NOMO-1 (cell line): ENCODE results near the gene RNU4-1.

Experiments
- DNase-seq, 2 experiments: peaks; one replicate each; lab custom pipeline; 2025; ENCODE audit not compliant: unreplicated experiment in 2 of 2; lab: John Stamatoyannopoulos, UW

Gene RNU4-1

DNA sequence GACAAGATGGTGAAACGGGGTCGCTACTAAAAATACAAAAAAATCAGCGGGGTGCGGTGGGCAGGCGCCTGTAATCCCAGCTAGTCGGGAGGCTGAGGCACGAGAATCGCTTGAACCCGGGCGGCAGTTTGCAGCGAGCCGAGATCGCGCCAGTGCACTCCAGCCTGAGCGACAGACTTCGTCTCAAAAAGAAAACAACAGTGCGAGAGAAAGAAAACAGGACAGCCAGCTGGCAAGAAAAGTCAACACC lies 701 bp downstream of the RNU4-1 start:
- DNase-seq = no peak

DNA sequence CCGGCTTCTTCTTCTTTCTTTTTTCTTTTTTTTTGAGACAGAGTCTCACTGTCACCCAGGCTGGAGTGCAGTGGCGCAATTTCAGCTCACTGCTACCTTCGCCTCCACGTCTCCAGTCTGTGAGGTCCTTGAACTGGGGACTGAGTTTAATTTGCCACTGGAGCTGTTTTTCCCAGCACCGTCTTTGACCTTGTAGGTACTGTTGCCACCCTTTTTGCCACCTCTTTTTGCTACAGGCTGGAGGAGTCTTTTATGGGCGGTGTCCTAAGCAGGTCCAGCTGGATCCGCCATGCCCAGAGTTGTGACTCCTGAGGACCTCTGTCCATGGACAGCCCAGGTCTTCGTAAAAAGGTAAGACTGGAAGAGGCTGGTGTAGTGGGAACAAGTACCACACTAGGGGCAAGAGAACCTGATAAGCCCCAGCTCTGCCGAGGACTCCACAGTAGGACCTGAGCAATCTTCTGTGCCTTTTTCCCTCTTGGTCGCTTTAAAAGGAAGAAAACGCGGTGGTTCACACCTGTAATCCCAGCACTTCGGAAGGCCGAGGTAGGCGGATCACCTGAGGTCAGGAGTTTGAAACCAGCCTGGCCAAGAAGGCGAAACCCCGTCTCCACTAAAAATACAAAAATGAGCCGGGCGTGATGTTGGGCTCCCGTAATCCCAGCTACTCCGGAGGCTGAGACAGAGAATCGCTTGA lies 2.3 kb downstream of the RNU4-1 start:
- DNase-seq = peak; percentile 12 to 44

DNA sequence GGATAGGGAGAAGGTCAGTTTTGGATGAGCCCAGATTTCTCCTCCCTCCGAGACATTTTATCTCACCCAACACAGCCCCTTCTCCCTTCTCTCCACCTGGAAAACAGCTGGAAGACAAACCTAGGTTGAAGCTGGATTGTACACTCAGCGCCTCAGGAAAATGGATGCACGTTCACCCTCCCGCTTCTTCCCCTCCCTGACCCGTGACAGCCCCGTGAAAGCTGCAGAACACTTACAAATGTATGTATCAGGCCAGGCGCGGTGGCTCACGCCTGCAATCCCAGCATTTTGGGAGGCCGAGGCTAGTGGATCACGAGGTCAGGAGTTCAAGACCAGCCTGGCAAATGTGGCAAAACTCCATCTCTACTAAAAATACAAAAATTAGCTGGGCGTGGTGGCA lies 5.5 kb downstream of the RNU4-1 start:
- DNase-seq = no peak

DNA sequence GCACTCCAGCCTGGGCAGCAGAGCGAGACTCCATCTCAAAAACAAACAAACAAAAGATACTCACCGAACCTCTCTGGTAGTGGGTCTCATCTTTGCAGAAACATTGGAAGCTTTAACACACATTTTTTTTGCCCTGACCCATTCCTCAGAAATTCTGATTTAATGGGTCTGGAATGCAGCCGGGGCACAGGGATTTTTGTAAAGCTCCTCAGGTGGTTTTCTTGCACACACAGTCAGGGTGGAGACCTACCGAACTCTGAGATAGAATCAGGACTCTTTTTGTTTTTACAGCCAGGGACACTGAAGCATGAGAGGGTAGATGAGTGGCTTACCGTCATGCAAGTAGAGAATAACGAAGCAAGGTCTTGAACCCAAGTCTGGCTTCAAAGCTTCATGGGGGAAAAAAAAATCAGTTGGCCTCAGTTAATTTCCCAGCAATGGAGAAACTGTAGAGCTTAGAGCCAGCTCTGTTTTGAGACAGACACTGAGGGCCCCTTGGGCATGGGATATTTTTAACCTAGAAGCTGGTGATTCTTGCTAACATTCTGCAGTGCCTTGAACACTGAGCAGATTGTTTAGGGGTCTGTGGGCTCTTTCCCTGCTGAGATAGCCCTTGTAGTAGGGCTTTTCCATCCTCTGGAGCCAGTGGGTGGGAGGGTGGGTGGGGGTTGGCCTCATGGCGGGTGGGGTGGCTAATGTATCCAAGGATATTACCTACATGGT lies 6.1 kb downstream of the RNU4-1 start:
- no peak for DNase-seq

DNA sequence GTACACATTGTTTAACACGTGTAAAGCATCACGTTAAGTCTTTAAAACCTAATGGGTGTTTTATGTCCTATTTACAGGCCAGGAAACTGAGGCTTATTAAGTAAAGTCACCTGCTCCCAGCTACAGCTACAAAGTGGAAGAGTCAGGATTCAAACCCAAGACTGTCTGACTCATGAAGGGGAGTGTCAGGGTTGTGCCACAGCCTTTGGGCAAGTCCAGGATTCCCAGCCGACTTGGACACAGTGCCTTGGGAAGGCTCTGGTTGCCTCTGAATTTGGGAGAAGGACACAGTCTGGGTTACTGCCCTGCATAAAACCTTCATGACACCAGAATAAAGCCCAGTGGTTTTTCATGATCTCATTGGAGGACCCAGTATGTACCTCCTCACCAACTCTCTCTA lies 8.7 kb downstream of the RNU4-1 start:
- DNase-seq = no peak

DNA sequence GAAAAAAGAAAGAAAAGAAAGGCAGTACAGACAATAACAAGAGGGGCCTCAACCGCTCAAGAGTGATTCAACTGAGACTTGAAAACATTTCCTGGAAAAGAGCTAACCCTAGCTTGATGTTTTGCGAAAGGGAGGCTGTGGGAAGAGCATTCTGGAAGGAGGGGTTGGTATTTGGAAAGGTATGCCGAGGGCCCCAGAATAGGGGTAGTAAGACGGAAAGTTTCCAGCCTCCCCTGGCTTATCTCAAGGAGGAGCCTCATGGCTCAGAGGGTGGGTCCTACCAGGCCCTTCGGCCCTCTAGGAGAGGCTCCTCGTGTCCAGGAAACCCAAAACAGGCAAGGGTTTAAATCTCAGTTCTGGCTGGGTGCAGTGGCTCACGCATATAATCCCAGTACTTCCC lies 9.7 kb downstream of the RNU4-1 start:
- DNase-seq = no peak

DNA sequence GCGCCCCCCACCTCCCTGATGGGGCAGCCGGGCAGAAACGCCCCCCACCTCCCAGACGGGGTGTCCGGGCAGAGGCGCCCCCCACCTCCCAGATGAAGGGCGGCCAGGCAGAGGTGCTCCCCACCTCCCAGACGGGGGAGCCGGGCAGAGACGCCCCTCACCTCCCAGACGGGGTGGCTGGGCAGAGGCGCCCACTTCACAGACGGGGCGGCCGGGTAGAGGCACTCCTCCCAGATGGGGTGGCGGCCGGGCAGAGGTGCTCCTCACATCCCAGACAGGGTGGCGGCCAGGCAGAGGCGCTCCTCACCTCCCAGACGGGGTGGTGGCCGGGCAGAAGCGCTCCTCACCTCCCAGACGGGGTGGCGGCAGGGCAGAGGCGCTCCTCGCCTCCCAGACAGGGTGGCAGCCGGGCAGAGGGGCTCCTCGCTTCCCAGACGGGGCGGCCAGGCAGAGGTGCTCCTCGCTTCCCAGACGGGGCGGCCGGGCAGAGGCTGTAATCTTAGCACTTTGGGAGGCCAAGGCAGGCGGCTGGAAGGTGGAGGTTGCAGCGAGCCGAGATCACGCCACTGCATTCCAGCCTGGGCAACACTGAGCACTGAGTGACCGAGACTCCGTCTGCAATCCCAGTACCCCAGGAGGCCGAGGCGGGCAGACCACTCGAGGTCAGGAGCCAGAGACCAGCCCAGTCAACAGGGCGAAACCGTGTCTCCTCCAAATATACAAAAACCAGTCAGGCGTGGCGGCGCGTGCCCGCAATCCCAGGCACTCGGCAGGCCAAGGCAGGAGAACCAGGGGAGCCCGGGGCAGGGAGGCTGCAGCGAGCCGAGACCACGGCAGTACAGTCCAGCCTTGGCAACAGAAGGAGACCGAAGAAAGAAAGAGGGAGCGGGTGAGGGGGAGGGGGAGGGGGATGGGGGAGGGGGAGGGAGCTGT lies 14.6 kb downstream of the RNU4-1 start:
- no peak for DNase-seq

DNA sequence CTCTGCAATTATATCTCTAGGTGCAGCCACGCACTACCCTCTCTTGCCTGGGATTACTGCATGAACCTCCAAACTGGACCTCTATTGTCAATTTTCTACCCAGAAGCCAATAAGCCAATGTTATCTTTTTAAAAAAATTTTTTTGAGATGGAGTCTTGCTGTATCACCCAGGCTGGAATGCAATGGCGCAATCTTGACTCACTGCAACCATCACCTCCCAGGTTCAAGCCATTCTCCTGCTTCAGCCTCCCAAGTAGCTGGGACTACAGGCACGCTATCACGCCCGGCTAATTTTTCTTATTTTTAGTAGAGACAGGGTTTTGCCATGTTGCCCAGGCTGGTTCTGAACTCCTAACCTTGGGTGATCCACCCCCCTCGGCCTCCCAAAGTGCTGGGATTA lies 16.3 kb downstream of the RNU4-1 start:
- DNase-seq = no peak

DNA sequence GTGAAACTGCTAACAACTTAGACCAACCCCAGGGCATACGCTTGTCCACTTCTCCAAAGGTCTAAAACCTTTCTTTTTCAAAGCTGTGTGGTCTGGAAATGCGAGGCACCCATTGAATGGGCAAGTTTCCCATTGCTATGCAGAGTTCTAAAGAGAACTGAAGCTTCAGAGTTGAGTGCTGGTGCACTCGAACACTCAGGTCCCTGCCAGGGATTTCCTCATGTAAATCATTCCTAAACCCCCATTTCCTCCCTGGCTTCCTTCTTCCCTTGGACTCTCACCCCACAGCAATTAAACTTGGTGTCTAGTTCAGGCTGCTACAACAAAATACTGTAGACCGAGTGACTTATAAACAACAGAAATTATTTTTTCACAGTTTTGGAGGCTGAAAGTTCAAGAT lies 25.3 kb downstream of the RNU4-1 start:
- DNase-seq = no peak

DNA sequence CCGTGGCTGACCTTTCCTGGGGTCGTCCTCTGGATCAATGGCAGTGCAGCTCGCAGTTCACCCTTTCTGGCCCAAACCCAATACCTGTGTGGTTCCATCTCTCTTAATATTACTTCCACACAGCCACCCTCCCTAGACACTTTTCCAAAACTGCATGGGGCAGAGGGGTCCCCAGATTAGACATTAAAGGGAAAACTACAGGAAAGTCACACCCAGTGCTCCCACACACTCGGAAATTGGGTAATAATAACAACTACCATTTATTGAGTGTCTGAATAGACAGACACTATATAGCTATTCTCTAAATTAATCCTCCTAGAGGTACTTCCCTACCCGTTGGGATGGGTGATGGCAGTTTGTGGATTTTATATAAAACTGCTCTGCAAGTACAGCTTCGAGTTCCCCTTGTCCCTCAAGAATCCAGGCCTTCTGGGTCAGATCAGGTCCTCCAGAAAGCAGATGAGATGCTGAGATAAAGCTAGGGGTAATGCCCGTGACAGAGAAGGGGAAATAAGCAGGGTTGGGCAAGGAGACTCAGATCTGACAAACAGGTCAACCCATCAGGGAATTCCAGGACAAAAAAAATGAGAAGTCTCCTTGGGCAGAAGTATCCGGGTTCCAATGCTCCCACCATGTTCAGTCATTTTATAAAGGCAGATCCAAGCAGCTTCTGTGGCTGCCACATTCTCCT lies 26.7 kb downstream of the RNU4-1 start:
- DNase-seq = no peak

DNA sequence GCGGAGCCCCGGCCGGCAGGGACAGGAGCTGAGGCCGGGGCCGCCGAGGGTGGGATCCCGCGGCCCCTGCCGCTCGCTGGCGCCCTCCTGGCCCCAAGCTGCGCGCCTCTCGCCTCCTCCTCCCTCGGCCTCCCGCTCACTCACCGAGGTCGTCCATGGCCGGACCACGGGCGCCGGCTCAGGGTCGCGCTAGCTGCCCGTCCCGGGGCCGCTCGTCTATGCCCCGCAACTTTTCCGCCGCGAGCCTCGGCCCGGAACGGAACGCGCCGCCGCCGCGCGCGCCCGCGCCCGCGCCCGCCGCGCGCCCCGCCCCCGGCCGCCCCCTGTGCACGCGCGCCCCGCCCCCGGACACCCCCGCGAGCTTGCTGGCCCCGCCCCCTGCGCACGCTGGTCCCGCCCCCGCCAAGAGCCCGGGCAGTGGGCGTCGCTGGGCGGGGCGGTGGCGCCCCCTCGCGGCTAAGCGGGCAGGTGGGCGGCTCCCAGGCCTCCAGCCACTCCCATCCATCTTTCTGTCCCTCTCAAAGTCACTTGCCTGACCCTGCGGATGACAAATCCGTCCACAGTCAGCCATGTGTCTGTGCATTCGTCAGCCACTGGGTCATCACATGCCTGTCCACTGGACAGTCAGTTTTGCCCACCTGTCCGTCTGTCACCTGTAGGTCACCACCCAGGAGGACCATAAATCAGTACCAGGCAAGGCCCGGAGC lies 27.4 kb downstream of the RNU4-1 start, which contains the start of gene PXN:
Gene PXN, minus strand, starts transcription at position 258 of the 707 bp plus-strand sequence. Its CDS starts 101 bp downstream, at position 157.
- peak; percentile 61 to 80 for DNase-seq

DNA sequence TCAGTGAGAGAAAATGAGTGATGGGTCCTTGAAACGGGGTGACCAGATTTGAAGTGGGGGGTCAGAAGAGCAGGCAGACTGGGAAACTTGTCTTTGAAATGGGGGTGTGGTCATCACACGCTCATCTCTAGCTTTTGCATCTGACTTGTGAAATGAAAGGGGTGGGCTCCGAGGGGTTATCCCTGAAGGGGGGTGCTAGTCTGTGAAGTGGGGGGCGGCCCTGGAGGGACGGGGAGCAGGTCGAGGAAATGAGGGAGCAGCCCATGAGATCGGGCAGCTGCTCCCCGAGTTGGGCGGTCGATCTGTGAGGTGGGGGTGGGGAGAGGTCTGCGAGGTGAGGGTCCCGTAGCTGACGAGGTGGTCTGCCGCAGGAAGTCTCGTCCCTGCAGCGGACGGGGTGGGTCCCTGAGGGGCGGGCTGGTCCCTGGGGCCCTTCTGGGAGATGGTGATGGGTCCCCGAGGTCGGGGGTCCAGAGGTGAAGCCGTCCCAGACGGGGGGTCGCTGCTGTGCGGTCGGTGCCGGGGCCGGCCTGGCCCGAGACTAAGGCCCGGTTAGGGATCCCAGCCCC lies 28.0 kb downstream of the RNU4-1 start:
- no peak for DNase-seq

DNA sequence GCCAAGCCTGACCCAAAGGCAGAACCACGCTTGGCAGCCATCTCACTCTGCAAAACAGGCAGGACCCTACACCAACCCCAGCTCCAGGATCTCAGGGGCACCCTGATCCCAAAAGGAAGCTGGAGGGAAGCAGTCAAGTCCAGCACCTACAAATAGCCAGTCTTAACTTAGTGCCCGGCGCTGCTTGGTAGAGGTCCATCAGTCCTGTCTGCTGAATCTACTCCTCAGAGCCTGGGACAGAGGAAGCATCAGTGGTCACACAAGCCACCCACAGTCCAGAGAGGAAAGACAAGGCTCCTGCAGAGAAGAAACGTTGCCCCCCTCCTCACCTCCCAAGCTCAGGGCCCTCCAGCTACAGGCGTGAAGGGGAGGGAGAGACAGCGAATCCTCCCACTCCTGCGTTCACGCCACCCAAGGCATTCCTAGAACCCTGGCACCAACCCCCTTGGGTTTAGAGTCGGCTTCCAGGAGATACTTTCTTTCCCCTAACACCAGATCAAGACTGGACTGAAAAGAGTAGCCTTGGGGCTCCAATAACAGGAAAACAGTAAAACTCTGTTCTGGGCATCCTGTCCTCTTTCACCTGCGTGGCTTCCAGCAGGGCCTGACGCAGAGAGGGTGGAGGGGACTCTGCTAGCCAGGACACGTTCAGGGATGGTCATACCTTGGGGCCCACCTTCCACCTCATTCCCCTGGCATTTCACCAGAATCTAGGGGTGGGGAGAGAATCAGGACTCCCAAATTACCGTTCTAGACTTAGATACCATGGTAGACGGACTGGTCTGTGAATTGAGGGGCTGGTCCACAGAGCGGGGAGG lies 28.7 kb downstream of the RNU4-1 start:
- no peak for DNase-seq

DNA sequence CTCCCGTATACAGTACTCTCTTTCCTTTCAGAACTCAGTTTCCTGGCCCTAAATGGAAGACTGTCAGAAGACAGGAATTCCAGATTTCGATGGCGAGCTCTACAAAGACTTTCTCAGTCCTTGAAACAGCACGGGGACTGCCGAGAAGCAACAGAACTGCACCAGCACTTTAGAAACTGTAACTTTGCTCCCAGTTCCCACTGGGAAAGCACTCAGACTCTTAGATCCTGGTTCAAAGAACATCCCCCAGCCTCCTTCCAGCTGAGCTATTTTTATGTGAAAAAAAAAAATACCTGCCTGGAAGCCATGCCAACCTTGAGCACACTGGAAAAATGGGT lies 29.3 kb downstream of the RNU4-1 start:
- DNase-seq = no peak

DNA sequence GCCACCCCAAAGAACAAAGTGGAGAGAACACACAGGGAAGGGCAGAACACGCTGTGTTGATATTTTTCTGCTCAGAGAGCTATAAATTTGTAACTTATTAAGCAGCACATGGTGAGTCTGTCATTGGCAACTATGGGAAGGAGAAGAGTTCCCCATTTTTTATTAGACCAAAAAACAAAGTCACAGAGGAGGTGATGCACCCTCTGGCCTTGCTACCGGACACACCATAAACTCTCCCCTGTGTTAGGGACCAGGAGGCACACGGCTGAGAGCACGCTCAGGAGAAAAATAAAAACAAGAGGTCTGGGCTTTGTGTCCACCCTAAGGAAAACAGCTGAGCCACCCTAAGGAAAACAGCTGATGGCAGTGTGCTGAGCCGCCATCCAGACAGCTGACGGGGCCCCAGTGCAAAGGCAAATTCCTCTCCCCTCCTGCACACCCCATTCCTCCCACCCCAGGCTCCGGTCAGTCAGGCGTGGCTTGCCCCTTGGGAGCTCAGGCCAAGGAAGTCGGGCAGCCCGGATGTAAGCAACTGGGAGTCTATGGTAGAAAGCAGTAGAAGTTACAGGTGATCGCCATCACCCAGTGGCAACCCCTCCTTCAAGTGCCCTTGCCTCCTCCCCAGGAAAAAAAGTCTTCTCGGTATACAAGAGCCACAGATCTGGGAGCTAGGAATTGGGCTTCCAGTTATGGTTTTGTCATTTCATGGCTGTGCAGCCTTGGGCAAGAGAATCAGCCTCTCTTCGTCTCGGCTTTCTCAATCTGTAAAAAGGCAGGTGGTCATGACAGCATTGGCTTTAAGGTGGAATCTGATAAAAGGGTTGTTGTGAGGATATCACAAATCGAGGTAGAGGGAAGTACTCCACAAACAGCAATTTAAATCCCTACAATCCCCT lies 29.9 kb downstream of the RNU4-1 start:
- DNase-seq = no peak

DNA sequence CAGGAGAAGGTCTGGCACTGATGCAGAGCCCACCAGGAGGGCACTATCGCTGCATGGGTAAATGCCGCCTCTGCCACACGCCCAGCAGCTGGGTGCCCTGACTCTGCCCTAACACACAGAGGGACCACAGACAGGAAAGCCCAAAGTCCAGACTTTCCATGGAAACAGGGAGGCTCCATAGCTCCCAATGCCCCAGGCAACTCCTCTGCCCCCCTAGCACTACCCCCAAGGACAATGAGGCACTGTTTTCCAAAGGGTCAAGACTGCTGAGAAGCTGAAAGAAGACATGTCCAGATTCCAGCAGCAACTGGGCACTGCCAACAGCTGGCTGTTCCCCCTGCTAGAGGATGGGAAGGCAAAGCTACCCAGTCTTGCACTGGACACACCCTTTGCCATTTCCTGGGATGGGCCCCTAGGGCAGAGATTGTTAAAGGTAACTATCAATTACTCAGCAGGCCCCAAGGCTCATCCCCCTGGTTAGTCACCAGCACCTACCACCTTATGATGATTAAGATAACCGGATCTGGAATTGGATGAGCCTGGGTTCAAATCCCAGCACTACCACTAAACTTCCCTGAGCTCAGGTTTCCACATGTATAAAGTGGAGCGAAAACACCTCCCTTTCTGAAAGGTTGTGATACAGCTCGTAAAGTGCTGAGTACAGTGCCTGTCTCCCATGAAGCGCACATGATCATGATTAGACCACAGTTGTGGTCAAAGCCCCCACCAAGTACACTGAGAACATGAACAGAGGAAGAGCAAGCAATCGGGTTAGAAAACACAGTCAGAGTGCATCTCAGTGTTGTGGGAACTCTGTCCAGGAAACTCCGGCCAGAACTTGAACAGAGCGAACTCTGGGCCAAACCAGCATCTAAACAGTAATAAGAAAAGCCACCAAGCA lies 30.8 kb downstream of the RNU4-1 start:
- DNase-seq = no peak

DNA sequence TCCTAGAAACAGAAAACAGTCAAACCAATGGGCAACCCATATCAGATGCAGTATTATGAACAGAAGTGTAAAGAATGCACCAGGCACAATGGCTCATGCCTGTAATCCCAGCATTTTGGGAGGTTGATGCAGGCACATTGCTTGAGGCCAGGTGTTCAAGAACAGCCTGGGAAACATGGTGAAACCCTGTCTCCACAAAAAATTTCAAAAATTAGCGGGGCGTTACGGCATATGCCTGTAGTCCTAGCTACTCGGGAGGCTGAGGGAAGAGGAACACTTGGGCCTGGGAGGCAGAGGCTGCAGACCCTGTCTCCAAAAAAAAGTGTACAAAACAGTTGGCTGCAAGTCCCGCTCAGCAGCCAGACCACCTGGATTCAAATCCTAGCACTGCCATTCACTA lies 32.4 kb downstream of the RNU4-1 start:
- no peak for DNase-seq
